ENCODE data around the gene TTC1.

GRCh38 chr5:159961176-159962160, 47.5 kb upstream of the TTC1 start:
- TF ChIP-seq POLR2A (IDR thresholded peaks at IDR 0.05) (no peak), CTCF (IDR thresholded peaks at IDR 0.05 in 4 of 5, conservative IDR thresholded peaks at IDR 0.05 in 1 of 5) (no peak)

All from gastrocnemius medialis (tissue), 4 donors.